Lung (tissue), 12 donors: ENCODE results near the gene NYAP2. TPM values are rescaled to one million over a fixed set of nuclear protein-coding genes. Genes with fewer than 3 reads are reported as not detected.

Experiments used
- ATAC-seq: fragments of 200-7000 bp; cut with Tn5 transposase; one replicate; pipeline ENCODE4 v1.9.1; 2020; ENCODE audit warnings: moderate number of reproducible peaks; ENCODE audit not compliant: insufficient read depth, low FRiP score
- DNase-seq, 3 donors: peaks; one replicate each; pipeline ENCODE4 v3.0.0-alpha.2; 2013 to 2017
- H3K27ac ChIP-seq, 2 donors: one replicate each; pipeline ENCODE4 v1.5.1; 2013; ENCODE audit warnings: mild to moderate bottlenecking in 2 of 2, moderate library complexity in 2 of 2, control low read depth in 1 of 2, inconsistent platforms in 1 of 2, low read depth in 1 of 2, low read length in 1 of 2
- H3K27me3 ChIP-seq, 3 donors: one replicate each; pipeline ENCODE4 v1.5.1; 2013; ENCODE audit warnings: low read length in 2 of 3; ENCODE audit not compliant: control insufficient read depth in 3 of 3, insufficient read depth in 3 of 3
- H3K36me3 ChIP-seq, 4 donors: one replicate each; pipeline ENCODE4 v1.5.1; 2013; ENCODE audit warnings: low read length in 4 of 4, mild to moderate bottlenecking in 1 of 4, moderate library complexity in 1 of 4; ENCODE audit not compliant: control insufficient read depth in 4 of 4, insufficient read depth in 4 of 4
- H3K4me1 ChIP-seq, 5 donors: one replicate each; pipeline ENCODE4 v1.5.1; 2013; ENCODE audit warnings: low read length in 5 of 5, mild to moderate bottlenecking in 2 of 5, moderate library complexity in 1 of 5; ENCODE audit not compliant: control insufficient read depth in 5 of 5, insufficient read depth in 5 of 5
- H3K4me3 ChIP-seq: one replicate; pipeline ENCODE4 v1.5.1; 2013; ENCODE audit warnings: mild to moderate bottlenecking, control low read depth, moderate library complexity
- H3K9ac ChIP-seq, 2 donors: one replicate each; pipeline ENCODE4 v1.5.1; 2013; ENCODE audit warnings: low read length in 2 of 2, control low read depth in 1 of 2; ENCODE audit not compliant: insufficient read depth in 1 of 2
- H3K9me3 ChIP-seq, 4 donors: one replicate each; pipeline ENCODE4 v1.5.1; 2013; ENCODE audit warnings: low read length in 3 of 4, mild to moderate bottlenecking in 1 of 4, moderate library complexity in 1 of 4; ENCODE audit not compliant: control insufficient read depth in 4 of 4, insufficient read depth in 3 of 4
- CTCF ChIP-seq: IDR thresholded peaks from 2 replicates; pipeline ENCODE4 v1.5.1; 2012; ENCODE audit warnings: mild to moderate bottlenecking; ENCODE audit errors: control extremely low read depth, extremely low read depth
- WGBS, 2 donors: extraction: QIAGEN DNeasy Blood & Tissue Kit; methylation state at CpG; one replicate each; pipeline ENCODE4 v1.1.7; 2013; 5-methylcytosine and 5-hydroxymethylcytosine counted together
- polyA plus RNA-seq, 2 donors: library from polyadenylated mRNA; stranded (reverse); fragments of 200-250 nt; gene quantifications; one replicate each; pipeline ENCODE4 v1.2.1, GENCODE V29; 2013
- total RNA-seq, 2 donors: library from RNA; depleted of rRNA in 1 of 2; stranded (reverse); fragments of >200 nt in 1 of 2; gene quantifications; one replicate each; pipeline ENCODE4 v1.2.1, GENCODE V29; 2014 to 2021
- donor health status: control.
- donor health status: control.
- donor health status: Bipolar disorder and iron deficiency.
- donor health status: healthy.
- donor health status: DM: yes; HTN: yes; CAD: no.

The NYAP2 gene
- total and polyA plus RNA-seq, 4 donors: 0.20 to 1.6 (median 0.83) TPM

GRCh38 chr2:225454412-225454811, 54.9 kb downstream of the NYAP2 start:
- H3K27me3 ChIP-seq: no peaks in the 10 kb centered on the region
- DNase-seq: no peak
- H3K9me3 ChIP-seq: no peaks in the 10 kb centered on the region
- no peak overlapping the region for H3K9ac ChIP-seq
- 93 to 95% methylated on average over 6 of the region's 6 CpGs for WGBS, 2 donors
- H3K4me3 ChIP-seq: no peak overlapping the region
- TF ChIP-seq CTCF: no peak
- H3K27ac ChIP-seq: no peak overlapping the region
- no peaks in the 10 kb centered on the region for H3K36me3 ChIP-seq
- ATAC-seq: no peak
- H3K4me1 ChIP-seq: peaks cover 0 to 2% (median 0%) of the 10 kb centered on the region in 5 donors

DNA sequence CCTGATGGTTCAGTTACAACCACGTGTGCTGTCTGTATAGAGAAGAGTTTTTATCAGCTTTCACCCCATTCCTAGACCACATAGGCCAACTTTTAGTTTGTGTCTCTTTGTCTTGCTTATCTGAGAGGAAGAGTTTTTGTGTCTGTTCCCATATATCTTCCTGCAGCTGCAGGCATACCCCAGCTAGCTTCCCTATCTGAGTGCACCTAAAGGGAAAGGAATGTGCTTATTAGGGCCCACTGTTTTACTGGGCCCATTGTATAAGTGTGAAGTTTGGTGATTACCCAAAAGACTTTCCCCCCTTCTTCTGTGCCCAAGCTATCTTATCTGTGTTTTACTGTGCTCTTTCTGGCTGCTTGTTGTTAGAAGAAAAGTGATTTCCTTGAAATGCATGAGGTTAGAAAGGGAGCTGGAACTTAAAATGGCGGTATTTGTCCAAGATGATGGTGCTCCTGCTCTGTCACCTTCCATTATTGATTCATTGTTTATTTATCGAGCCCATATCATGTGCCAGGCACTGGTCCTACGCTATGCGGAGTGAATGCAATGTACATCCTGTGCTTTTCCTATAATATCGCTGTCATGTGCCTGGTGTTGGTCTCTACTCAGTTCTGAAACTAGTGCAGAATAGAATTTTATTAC, 57.2 kb downstream of the NYAP2 start:
- TF ChIP-seq CTCF: no peak
- WGBS, 2 donors: 76 to 84% methylated on average over 6 of the region's 6 CpGs
- H3K27ac ChIP-seq: no peak overlapping the region
- no peak for DNase-seq
- no peak overlapping the region for H3K9ac ChIP-seq
- H3K4me1 ChIP-seq: peaks cover 0 to 2% (median 0%) of the 10 kb centered on the region in 5 donors
- ATAC-seq: no peak
- no peaks in the 10 kb centered on the region for H3K27me3 ChIP-seq
- H3K36me3 ChIP-seq: no peaks in the 10 kb centered on the region
- H3K9me3 ChIP-seq: no peaks in the 10 kb centered on the region
- no peak overlapping the region for H3K4me3 ChIP-seq

DNA sequence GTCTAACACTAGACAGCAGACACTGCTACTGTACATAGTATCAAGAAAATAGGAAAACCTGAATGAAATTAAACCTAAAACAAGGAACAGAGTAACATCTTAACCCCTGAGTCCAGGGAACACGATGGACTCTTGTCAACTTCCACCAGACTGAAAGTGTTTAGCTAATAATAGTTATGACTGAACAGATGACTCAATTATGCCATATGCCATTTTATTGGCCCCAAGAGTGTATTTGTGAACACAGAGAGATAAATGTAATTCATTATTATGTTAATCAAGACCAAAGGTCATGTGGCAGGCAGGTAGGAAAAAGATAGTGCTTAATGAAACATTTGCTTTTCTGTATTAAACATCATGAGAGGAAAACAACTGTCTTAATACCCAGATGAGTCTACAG, 58.0 kb downstream of the NYAP2 start:
- ATAC-seq (no peak), DNase-seq (no peak)
- H3K27ac ChIP-seq: no peak overlapping the region

More for the DNA sequence above, 58.0 kb downstream of the NYAP2 start:
- no peak overlapping the region for H3K4me3 ChIP-seq
- H3K27me3 ChIP-seq: no peaks in the 10 kb centered on the region
- TF ChIP-seq CTCF: no peak
- no peaks in the 10 kb centered on the region for H3K36me3 ChIP-seq
- peaks cover 0 to 2% (median 0%) of the 10 kb centered on the region in 5 donors for H3K4me1 ChIP-seq
- H3K9ac ChIP-seq: no peak overlapping the region
- WGBS, 2 donors: 61 to 77% methylated on average over 1 of the region's 1 CpG
- H3K9me3 ChIP-seq: no peaks in the 10 kb centered on the region
